ENCODE results near the gene DLL3.

DNA sequence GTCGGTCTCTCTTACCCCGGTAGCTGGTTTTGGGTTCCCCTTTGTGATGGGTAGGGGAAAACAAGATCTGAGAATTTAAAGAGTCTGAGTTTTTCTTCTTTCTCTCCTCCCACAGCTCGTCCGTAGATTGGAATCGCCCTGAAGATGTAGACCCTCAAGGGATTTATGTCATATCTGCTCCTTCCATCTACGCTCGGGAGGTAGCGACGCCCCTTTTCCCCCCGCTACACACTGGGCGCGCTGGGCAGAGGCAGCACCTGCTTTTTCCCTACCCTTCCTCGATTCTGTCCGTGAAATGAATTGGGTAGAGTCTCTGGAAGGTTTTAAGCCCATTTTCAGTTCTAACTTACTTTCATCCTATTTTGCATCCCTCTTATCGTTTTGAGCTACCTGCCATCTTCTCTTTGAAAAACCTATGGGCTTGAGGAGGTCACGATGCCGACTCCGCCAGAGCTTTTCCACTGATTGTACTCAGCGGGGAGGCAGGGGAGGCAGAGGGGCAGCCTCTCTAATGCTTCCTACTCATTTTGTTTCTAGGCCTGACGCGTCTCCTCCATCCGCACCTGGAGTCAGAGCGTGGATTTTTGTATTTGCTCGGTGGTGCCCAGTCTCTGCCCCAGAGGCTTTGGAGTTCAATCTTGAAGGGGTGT lies 9.1 kb downstream of the DLL3 start:
- TF ChIP-seq CTCF (IDR thresholded peaks at IDR 0.05): no peak
- TF ChIP-seq POLR2A (IDR thresholded peaks at IDR 0.05): no peak
- no peak for TF ChIP-seq EP300 (IDR thresholded peaks at IDR 0.05; ENCODE audit: low read depth)
